ENCODE results near the gene XPNPEP1. TPM values are rescaled to one million over a fixed set of nuclear protein-coding genes. Genes with fewer than 3 reads are reported as not detected.

XPNPEP1 gene
- polyA plus RNA-seq, 3 donors: 32.1 to 62.1 (median 38.4) TPM

- intact Hi-C loops (cut with micrococcal nuclease): loop anchor here in 1 of 2 donors (10.0 kb wide), 1 partner anchor 67 kb away; the partner anchor contains the start of gene ADD3
- Mint-ChIP-seq H3K27me3 (ENCODE audit: low read depth in 3 of 3) (peaks cover 0 to 2% (median 0%) of the 10 kb centered on the region in 3 donors), H3K9me3 (peaks cover 0 to 2% (median 0%) of the 10 kb centered on the region in 7 donors), H3K4me1 (peaks cover 40% of the 10 kb centered on the region), H3K27ac (no peak overlapping the region), H3K4me3 (no peak overlapping the region), H3K36me3 (no peaks in the 10 kb centered on the region)
- no peaks in the 10 kb centered on the region for H3K36me3 ChIP-seq (replicated peaks in 1 of 2; ENCODE audit: control insufficient read depth in 1 of 2, insufficient read depth in 2 of 2, low read length in 2 of 2)
- no peaks in the 10 kb centered on the region for H3K79me2 ChIP-seq (ENCODE audit: insufficient read depth, low read length)
- H3K4me3 ChIP-seq (replicated peaks in 1 of 3; ENCODE audit: low read depth in 2 of 3, low read length in 3 of 3): no peak overlapping the region
- H3K9me3 ChIP-seq (replicated peaks in 1 of 2; ENCODE audit: control insufficient read depth in 1 of 2, insufficient read depth in 1 of 2, low read length in 2 of 2): no peaks in the 10 kb centered on the region
- H2AFZ ChIP-seq (ENCODE audit: insufficient read depth, low read depth, low read length, poor library complexity, severe bottlenecking): no peak overlapping the region
- peaks cover 25 to 28% of the 10 kb centered on the region in 2 donors for H3K4me1 ChIP-seq (ENCODE audit: control insufficient read depth in 1 of 2, insufficient read depth in 2 of 2, low read length in 2 of 2)
- no peak overlapping the region for H3K9ac ChIP-seq (ENCODE audit: insufficient read depth, low read length, poor library complexity, severe bottlenecking)
- no peak overlapping the region for H3K4me2 ChIP-seq (replicated peaks; ENCODE audit: extremely low read depth, low read length, poor library complexity, severe bottlenecking)
- no peak overlapping the region for H3K27ac ChIP-seq (ENCODE audit: low read depth in 1 of 2, low read length in 2 of 2)
- no peaks in the 10 kb centered on the region for H4K20me1 ChIP-seq (ENCODE audit: insufficient read depth, low read length)
- DNase-seq: no peak
- H3K27me3 ChIP-seq (ENCODE audit: control insufficient read depth in 2 of 2, insufficient read depth in 2 of 2, low read length in 2 of 2): no peaks in the 10 kb centered on the region
- TF ChIP-seq, protein P1, sequence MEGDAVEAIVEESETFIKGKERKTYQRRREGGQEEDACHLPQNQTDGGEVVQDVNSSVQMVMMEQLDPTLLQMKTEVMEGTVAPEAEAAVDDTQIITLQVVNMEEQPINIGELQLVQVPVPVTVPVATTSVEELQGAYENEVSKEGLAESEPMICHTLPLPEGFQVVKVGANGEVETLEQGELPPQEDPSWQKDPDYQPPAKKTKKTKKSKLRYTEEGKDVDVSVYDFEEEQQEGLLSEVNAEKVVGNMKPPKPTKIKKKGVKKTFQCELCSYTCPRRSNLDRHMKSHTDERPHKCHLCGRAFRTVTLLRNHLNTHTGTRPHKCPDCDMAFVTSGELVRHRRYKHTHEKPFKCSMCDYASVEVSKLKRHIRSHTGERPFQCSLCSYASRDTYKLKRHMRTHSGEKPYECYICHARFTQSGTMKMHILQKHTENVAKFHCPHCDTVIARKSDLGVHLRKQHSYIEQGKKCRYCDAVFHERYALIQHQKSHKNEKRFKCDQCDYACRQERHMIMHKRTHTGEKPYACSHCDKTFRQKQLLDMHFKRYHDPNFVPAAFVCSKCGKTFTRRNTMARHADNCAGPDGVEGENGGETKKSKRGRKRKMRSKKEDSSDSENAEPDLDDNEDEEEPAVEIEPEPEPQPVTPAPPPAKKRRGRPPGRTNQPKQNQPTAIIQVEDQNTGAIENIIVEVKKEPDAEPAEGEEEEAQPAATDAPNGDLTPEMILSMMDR (IDR thresholded peaks at IDR 0.05): no peak
- 80% methylated on average over 2 of the region's 6 CpGs for WGBS (ENCODE audit: insufficient coverage)
Measured at GRCh38 chr10:109937460-109938065, 14.3 kb upstream of the XPNPEP1 start.

DNA sequence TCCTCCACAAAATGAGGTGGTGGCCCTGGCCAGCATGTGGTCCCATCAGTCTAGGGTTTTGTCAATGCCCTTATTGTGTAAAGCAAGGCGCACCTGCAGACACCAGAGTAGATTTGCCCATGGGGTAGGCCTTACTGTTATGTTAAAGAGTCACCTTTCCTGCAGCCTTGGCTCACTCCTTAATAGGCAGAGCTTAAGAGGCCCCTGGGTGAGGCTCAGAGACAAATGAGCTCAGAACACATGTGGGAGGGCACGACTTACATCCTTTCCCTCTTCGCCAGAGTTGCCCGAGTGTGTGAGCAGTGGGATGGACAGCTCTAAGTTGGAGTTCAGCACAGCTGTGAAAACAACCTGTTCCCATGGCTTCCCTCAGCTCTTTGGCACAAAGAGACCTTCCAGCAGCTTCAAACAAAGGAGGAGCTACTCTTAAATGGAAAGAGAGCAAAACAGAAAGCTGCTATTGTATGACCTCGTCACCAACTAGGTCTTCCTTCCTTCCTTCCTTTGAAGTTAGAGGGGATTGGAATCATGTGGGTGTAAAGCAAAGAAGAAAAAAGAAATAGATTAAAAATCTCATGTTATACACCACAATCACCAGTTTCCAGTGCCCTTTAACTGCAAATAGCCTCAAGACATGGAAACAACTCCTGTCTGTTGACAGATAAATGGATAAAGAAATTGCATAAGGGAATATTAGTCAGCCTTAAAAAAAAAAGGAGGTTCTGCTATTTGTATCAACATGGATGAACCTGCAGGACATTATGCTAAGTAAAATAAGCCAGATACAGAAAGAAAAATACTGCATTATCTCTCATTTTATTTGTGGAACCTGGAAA, 11.9 kb upstream of the XPNPEP1 start:
- Mint-ChIP-seq H3K27ac (peak overlapping the region in 4 of 7 donors; percentile 53 to 78 (median 66)), H3K4me3 (no peak overlapping the region), H3K9me3 (no peaks in the 10 kb centered on the region), H3K4me1 (peaks cover 48% of the 10 kb centered on the region), H3K36me3 (no peaks in the 10 kb centered on the region), H3K27me3 (ENCODE audit: low read depth in 3 of 3) (peaks cover 0 to 2% (median 0%) of the 10 kb centered on the region in 3 donors)
- no peak for DNase-seq
- Histone ChIP-seq H3K79me2 (ENCODE audit: insufficient read depth, low read length) (no peaks in the 10 kb centered on the region), H3K9ac (ENCODE audit: insufficient read depth, low read length, poor library complexity, severe bottlenecking) (no peak overlapping the region), H3K27ac (ENCODE audit: low read depth in 1 of 2, low read length in 2 of 2) (no peak overlapping the region), H3K4me1 (ENCODE audit: control insufficient read depth in 1 of 2, insufficient read depth in 2 of 2, low read length in 2 of 2) (peaks cover 37 to 45% of the 10 kb centered on the region in 2 donors), H4K20me1 (ENCODE audit: insufficient read depth, low read length) (no peaks in the 10 kb centered on the region), H3K4me3 (replicated peaks in 1 of 3; ENCODE audit: low read depth in 2 of 3, low read length in 3 of 3) (no peak overlapping the region), H3K27me3 (ENCODE audit: control insufficient read depth in 2 of 2, insufficient read depth in 2 of 2, low read length in 2 of 2) (no peaks in the 10 kb centered on the region), H2AFZ (ENCODE audit: insufficient read depth, low read depth, low read length, poor library complexity, severe bottlenecking) (peak overlapping the region; percentile 39), H3K9me3 (replicated peaks in 1 of 2; ENCODE audit: control insufficient read depth in 1 of 2, insufficient read depth in 1 of 2, low read length in 2 of 2) (no peaks in the 10 kb centered on the region), H3K36me3 (replicated peaks in 1 of 2; ENCODE audit: control insufficient read depth in 1 of 2, insufficient read depth in 2 of 2, low read length in 2 of 2) (no peaks in the 10 kb centered on the region), H3K4me2 (replicated peaks; ENCODE audit: extremely low read depth, low read length, poor library complexity, severe bottlenecking) (no peak overlapping the region)
- WGBS (ENCODE audit: insufficient coverage): no CpG with 5 or more reads among the region's 5 CpGs
- TF ChIP-seq, protein P1 (IDR thresholded peaks at IDR 0.05): no peak
- intact Hi-C loops (cut with micrococcal nuclease): loop anchor here in 1 of 2 donors (10.0 kb wide), 1 partner anchor 70 kb away; the partner anchor contains the start of gene ADD3
